Loucy (cell line): ENCODE data around the gene CRACR2A.

ENCODE experiments used
- EZH2phosphoT487 ChIP-seq: fragments of 200-600 bp; IDR thresholded peaks from 2 replicates; pipeline ENCODE4 v1.6.1; 2018; ENCODE audit warnings: antibody characterized with exemption, mild to moderate bottlenecking, moderate library complexity, borderline replicate concordance
- TF ChIP-seq, protein P1 (sequence below): fragments of 200-600 bp; sonication (generic); conservative IDR thresholded peaks from 2 replicates; pipeline ENCODE4 v1.5.1; 2014; ENCODE audit warnings: mild to moderate bottlenecking, antibody characterized with exemption, low read length

DNA sequence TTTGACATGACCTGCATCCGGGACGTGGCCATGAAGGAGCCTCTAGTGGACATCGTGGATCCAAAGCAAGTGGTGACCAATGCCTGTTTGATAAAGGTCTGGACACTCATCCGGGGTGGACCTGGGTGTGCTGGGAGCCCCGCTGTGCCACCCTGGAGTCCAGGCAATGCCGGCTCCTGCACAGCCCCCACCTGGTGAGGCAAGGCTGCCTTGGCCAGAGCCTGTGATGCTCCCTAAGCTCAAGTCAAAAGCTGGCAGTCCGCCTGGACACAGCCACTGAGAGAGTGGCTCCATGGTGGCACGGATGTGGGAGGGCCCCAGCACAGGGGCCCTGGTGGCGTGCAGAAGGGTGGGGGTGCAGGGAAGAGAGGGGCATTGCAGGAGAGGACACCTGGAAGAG is 176.0 kb downstream of the CRACR2A start:
- TF ChIP-seq, protein P1, sequence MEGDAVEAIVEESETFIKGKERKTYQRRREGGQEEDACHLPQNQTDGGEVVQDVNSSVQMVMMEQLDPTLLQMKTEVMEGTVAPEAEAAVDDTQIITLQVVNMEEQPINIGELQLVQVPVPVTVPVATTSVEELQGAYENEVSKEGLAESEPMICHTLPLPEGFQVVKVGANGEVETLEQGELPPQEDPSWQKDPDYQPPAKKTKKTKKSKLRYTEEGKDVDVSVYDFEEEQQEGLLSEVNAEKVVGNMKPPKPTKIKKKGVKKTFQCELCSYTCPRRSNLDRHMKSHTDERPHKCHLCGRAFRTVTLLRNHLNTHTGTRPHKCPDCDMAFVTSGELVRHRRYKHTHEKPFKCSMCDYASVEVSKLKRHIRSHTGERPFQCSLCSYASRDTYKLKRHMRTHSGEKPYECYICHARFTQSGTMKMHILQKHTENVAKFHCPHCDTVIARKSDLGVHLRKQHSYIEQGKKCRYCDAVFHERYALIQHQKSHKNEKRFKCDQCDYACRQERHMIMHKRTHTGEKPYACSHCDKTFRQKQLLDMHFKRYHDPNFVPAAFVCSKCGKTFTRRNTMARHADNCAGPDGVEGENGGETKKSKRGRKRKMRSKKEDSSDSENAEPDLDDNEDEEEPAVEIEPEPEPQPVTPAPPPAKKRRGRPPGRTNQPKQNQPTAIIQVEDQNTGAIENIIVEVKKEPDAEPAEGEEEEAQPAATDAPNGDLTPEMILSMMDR, result no peak
- TF ChIP-seq EZH2phosphoT487, result no peak
